ENCODE measurements around the gene PPM1H.

The PPM1H gene

DNA sequence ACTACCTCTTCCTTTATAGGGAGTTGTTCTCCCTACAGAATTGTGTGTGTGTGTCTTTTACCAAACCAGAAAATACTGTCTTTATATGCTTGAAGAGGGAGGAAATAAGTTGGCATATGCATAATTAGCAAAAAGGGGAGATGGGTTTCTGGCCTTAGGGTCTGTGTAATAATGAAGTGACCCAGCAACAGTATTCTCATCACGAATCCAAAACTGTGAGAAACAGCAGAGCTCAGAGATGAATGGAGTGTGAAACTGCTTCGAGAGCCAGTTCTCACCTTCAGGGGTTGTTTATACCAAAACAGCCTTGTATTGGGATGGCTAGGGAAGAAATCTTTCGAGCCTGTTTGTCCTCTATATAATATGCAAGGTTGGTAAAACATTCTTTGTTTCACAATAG is 240.8 kb downstream of the PPM1H start:
- H3K27ac ChIP-seq (ENCODE audit: low read depth, low read length, poor library complexity, severe bottlenecking): no peak overlapping the region
- H3K4me1 ChIP-seq (ENCODE audit: insufficient read depth, low read length, severe bottlenecking): no peaks in the 10 kb centered on the region
- TF ChIP-seq, protein P1, sequence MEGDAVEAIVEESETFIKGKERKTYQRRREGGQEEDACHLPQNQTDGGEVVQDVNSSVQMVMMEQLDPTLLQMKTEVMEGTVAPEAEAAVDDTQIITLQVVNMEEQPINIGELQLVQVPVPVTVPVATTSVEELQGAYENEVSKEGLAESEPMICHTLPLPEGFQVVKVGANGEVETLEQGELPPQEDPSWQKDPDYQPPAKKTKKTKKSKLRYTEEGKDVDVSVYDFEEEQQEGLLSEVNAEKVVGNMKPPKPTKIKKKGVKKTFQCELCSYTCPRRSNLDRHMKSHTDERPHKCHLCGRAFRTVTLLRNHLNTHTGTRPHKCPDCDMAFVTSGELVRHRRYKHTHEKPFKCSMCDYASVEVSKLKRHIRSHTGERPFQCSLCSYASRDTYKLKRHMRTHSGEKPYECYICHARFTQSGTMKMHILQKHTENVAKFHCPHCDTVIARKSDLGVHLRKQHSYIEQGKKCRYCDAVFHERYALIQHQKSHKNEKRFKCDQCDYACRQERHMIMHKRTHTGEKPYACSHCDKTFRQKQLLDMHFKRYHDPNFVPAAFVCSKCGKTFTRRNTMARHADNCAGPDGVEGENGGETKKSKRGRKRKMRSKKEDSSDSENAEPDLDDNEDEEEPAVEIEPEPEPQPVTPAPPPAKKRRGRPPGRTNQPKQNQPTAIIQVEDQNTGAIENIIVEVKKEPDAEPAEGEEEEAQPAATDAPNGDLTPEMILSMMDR (IDR thresholded peaks at IDR 0.05; ENCODE audit: low read length): no peak
- no peak for TF ChIP-seq EZH2 (IDR thresholded peaks at IDR 0.05; ENCODE audit: borderline replicate concordance, low read length)
- no peak overlapping the region for H3K9ac ChIP-seq (ENCODE audit: low read length)
- no peaks in the 10 kb centered on the region for H3K79me2 ChIP-seq (ENCODE audit: insufficient read depth, low read length)
- no peak overlapping the region for H3K4me3 ChIP-seq (ENCODE audit: low read depth, low read length, poor library complexity, severe bottlenecking)
- H3F3A ChIP-seq (ENCODE audit: insufficient read depth, low read length): no peaks in the 10 kb centered on the region
- no peak overlapping the region for H2AFZ ChIP-seq (ENCODE audit: low read length)
- H4K20me1 ChIP-seq (ENCODE audit: insufficient read depth, low read length): no peaks in the 10 kb centered on the region
- H3K27me3 ChIP-seq (ENCODE audit: insufficient read depth, low read length): no peaks in the 10 kb centered on the region
- H3K36me3 ChIP-seq (ENCODE audit: insufficient read depth, low read length): no peaks in the 10 kb centered on the region
- no peak overlapping the region for H3K4me2 ChIP-seq (ENCODE audit: low read length)
- no peaks in the 10 kb centered on the region for H3K9me2 ChIP-seq (ENCODE audit: low read depth, low read length)
- no peaks in the 10 kb centered on the region for H3K9me3 ChIP-seq (ENCODE audit: low read length)

DNA sequence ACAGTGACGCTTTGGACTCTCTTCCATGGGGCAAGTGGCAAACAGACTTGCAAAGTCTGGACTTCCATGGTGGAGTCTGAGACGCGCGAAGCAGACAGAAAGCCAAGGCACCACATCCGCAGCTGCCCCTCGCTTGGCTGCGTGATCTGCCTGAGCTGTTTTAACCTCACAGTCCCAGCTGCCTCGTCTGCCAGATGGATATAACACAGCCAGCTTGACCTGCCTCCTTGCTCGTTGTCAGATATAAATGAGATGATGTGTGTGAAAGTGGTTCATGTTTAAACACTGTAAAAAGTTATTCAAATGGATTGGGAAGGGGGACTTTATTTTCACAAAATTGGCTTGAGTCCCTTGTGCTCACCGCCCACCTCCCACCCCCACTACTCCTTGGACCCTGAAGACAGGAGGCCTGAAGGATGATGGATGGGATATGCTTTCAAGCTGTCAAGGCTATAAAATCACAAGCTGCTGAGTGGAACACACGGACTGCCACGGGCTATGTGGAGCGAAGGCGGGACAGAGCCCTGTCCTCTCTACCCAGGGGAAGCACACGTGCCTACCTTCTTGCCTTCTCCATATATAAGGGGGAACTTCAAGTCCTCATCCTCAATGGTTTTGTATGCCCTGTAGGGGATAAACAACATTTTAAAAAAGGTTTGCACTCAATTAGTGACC is 241.4 kb downstream of the PPM1H start:
- H3K4me2 ChIP-seq (ENCODE audit: low read length): no peak overlapping the region
- H3K27ac ChIP-seq (ENCODE audit: low read depth, low read length, poor library complexity, severe bottlenecking): no peak overlapping the region
- TF ChIP-seq EZH2 (IDR thresholded peaks at IDR 0.05; ENCODE audit: borderline replicate concordance, low read length): no peak
- TF ChIP-seq, protein P1 (IDR thresholded peaks at IDR 0.05; ENCODE audit: low read length): no peak
- no peaks in the 10 kb centered on the region for H3K79me2 ChIP-seq (ENCODE audit: insufficient read depth, low read length)
- no peaks in the 10 kb centered on the region for H3K36me3 ChIP-seq (ENCODE audit: insufficient read depth, low read length)
- H3K4me3 ChIP-seq (ENCODE audit: low read depth, low read length, poor library complexity, severe bottlenecking): no peak overlapping the region
- no peaks in the 10 kb centered on the region for H3K4me1 ChIP-seq (ENCODE audit: insufficient read depth, low read length, severe bottlenecking)
- no peaks in the 10 kb centered on the region for H3K9me3 ChIP-seq (ENCODE audit: low read length)
- no peaks in the 10 kb centered on the region for H3F3A ChIP-seq (ENCODE audit: insufficient read depth, low read length)
- H2AFZ ChIP-seq (ENCODE audit: low read length): no peak overlapping the region
- H3K9ac ChIP-seq (ENCODE audit: low read length): no peak overlapping the region
- no peaks in the 10 kb centered on the region for H3K27me3 ChIP-seq (ENCODE audit: insufficient read depth, low read length)
- no peaks in the 10 kb centered on the region for H3K9me2 ChIP-seq (ENCODE audit: low read depth, low read length)
- no peaks in the 10 kb centered on the region for H4K20me1 ChIP-seq (ENCODE audit: insufficient read depth, low read length)

DNA sequence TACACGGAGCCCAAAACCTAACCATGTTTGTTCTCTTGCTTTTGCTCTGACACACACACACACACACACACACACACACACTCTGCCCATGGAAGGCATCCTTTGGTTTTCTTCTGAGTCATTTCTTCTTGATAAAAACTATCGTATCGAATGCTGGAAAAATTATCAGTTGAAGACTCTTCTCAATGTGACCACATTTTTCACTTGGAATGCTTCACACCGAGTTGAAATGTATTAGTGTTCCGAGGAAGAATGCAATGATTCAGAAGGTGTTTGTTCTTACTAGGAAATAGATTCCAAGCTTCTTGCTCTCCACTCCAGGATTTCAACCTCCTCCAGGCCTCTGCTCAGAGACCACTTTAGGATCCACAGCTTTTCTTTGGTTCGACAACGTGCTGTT is 242.1 kb downstream of the PPM1H start:
- H3K27ac ChIP-seq (ENCODE audit: low read depth, low read length, poor library complexity, severe bottlenecking): no peak overlapping the region
- H3K4me1 ChIP-seq (ENCODE audit: insufficient read depth, low read length, severe bottlenecking): no peaks in the 10 kb centered on the region
- H4K20me1 ChIP-seq (ENCODE audit: insufficient read depth, low read length): no peaks in the 10 kb centered on the region
- H3K79me2 ChIP-seq (ENCODE audit: insufficient read depth, low read length): no peaks in the 10 kb centered on the region
- TF ChIP-seq, protein P1 (IDR thresholded peaks at IDR 0.05; ENCODE audit: low read length): no peak
- no peak for TF ChIP-seq EZH2 (IDR thresholded peaks at IDR 0.05; ENCODE audit: borderline replicate concordance, low read length)
- no peaks in the 10 kb centered on the region for H3F3A ChIP-seq (ENCODE audit: insufficient read depth, low read length)
- no peak overlapping the region for H3K9ac ChIP-seq (ENCODE audit: low read length)
- H3K36me3 ChIP-seq (ENCODE audit: insufficient read depth, low read length): no peaks in the 10 kb centered on the region
- H3K9me3 ChIP-seq (ENCODE audit: low read length): no peaks in the 10 kb centered on the region
- no peaks in the 10 kb centered on the region for H3K27me3 ChIP-seq (ENCODE audit: insufficient read depth, low read length)
- H2AFZ ChIP-seq (ENCODE audit: low read length): no peak overlapping the region
- H3K4me3 ChIP-seq (ENCODE audit: low read depth, low read length, poor library complexity, severe bottlenecking): no peak overlapping the region
- no peak overlapping the region for H3K4me2 ChIP-seq (ENCODE audit: low read length)
- no peaks in the 10 kb centered on the region for H3K9me2 ChIP-seq (ENCODE audit: low read depth, low read length)

All from OCI-LY1 (cell line).